Osteoblast (primary cell): ENCODE results near the gene THTPA. TPM values are rescaled to one million over a fixed set of nuclear protein-coding genes. Genes with fewer than 3 reads are reported as not detected.

Source experiments
- DNase-seq: peaks from one replicate; pipeline ENCODE4 v3.0.0; 2011; ENCODE audit warnings: low spot score, mixed read lengths; ENCODE audit not compliant: insufficient read length; ENCODE audit errors: missing footprints
- H2AFZ ChIP-seq: 2 replicates; pipeline ENCODE4 v1.6.0; 2011; ENCODE audit warnings: mild to moderate bottlenecking, low read length
- H3K27ac ChIP-seq: 2 replicates; pipeline ENCODE4 v1.5.1; 2011; ENCODE audit warnings: mild to moderate bottlenecking, low read depth, low read length, moderate library complexity
- H3K27me3 ChIP-seq: 2 replicates; pipeline ENCODE4 v1.6.0; 2012; ENCODE audit warnings: mild to moderate bottlenecking, control low read depth, inconsistent platforms, low read length, moderate library complexity; ENCODE audit not compliant: insufficient read depth
- H3K36me3 ChIP-seq: 2 replicates; pipeline ENCODE4 v1.5.1; 2011; ENCODE audit warnings: mild to moderate bottlenecking, low read length, control low read depth, moderate library complexity; ENCODE audit not compliant: insufficient read depth
- H3K4me1 ChIP-seq: 2 replicates; pipeline ENCODE4 v1.5.1; 2011; ENCODE audit warnings: mild to moderate bottlenecking, low read length, control low read depth, moderate library complexity; ENCODE audit not compliant: insufficient read depth
- H3K4me2 ChIP-seq: 2 replicates; pipeline ENCODE4 v1.6.0; 2011; ENCODE audit warnings: mild to moderate bottlenecking, low read length; ENCODE audit not compliant: insufficient read depth
- H3K4me3 ChIP-seq: fragments of 200-600 bp; sonication (generic); 3 replicates; pipeline ENCODE4 v1.5.1; 2012; ENCODE audit warnings: mild to moderate bottlenecking, low read length, inconsistent platforms; ENCODE audit not compliant: insufficient read depth
- H3K79me2 ChIP-seq: 2 replicates; pipeline ENCODE4 v1.6.0; 2012; ENCODE audit warnings: mild to moderate bottlenecking, low read length, control low read depth, inconsistent platforms; ENCODE audit not compliant: insufficient read depth
- H3K9me3 ChIP-seq: 2 replicates; pipeline ENCODE4 v1.5.1; 2011; ENCODE audit warnings: low read depth, low read length, control low read depth
- H4K20me1 ChIP-seq: 2 replicates; pipeline ENCODE4 v1.6.0; 2012; ENCODE audit warnings: mild to moderate bottlenecking, low read length, control low read depth; ENCODE audit not compliant: insufficient read depth
- total RNA-seq: library from RNA; depleted of rRNA; stranded (reverse); fragments of >200 nt; gene quantifications from 2 replicates; pipeline ENCODE4 v1.2.3, GENCODE V29; 2012
- TF ChIP-seq, protein P1 (sequence below): IDR thresholded peaks from 2 replicates; pipeline ENCODE4 v1.5.1; 2011; ENCODE audit warnings: mild to moderate bottlenecking, low read depth, low read length, moderate library complexity; ENCODE audit errors: extremely low read depth

THTPA gene
- total RNA-seq, 1 donor, result 27.5 TPM

DNA sequence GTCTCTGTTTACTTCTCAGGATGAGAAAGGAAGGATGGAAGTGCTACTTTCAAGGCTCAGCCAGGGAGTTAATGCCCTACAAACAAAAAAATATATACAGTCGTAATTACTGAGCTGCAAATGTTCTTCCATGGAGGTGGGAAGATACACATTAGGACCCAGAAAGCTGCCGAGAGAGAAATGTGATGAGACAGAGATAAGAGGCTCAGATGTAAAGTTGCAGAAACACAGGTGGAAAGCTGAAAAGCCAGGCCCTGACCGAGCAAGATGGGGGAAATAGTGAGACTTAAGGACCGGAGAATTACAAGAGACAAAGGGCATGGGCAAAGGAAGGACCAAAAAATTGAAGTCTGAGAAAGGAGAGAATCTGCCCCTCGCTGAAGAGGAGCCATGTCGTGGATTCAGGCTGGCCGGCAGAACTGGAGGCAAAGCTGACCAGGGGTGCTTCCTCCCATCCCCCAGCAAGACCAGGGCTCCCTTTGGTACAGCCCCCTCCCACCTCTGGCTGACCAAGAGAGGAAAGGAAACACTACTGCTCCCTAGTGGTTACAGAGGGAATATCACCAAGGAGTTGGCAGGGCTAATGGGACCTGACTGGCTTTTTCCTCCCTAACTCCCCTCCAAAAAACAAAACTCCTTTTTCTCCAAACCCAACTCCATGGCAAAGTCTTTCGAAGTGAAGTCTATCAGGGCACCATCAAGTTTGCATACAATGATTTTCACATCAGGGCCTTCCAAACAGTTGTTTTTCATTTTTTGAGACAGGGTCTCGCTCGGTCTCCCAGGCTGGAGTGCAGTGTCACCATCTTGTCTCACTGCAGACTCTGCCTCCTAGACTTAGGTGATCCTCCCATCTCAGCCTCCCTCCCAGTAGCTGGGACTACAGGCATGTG lies 16.6 kb upstream of the THTPA start:
- Histone ChIP-seq H4K20me1 (no peaks in the 10 kb centered on the region), H3K9me3 (no peaks in the 10 kb centered on the region), H2AFZ (peak overlapping the region; percentile 73), H3K79me2 (no peaks in the 10 kb centered on the region), H3K27ac (no peak overlapping the region), H3K27me3 (no peaks in the 10 kb centered on the region), H3K4me2 (no peak overlapping the region), H3K4me1 (peaks cover 12% of the 10 kb centered on the region), H3K36me3 (peaks cover 5% of the 10 kb centered on the region), H3K4me3 (no peak overlapping the region)
- DNase-seq, result peak; percentile 90
- TF ChIP-seq, protein P1, sequence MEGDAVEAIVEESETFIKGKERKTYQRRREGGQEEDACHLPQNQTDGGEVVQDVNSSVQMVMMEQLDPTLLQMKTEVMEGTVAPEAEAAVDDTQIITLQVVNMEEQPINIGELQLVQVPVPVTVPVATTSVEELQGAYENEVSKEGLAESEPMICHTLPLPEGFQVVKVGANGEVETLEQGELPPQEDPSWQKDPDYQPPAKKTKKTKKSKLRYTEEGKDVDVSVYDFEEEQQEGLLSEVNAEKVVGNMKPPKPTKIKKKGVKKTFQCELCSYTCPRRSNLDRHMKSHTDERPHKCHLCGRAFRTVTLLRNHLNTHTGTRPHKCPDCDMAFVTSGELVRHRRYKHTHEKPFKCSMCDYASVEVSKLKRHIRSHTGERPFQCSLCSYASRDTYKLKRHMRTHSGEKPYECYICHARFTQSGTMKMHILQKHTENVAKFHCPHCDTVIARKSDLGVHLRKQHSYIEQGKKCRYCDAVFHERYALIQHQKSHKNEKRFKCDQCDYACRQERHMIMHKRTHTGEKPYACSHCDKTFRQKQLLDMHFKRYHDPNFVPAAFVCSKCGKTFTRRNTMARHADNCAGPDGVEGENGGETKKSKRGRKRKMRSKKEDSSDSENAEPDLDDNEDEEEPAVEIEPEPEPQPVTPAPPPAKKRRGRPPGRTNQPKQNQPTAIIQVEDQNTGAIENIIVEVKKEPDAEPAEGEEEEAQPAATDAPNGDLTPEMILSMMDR, result peak; percentile 69

DNA sequence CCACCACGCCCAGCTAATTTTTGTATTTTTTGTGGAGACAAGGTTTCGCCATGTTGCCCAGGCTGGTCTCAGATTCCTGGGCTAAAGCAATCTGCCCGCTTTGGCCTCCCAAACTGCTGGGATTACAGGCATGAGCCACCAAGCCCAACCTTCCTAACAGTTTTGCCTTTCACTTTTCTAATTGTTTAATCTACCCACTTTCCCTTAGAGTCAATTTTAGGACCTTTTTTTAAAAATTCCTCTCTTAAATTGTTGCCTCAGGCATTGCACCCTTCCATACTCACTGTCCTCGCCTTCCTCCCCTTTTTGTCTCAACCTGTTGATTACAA lies 16.0 kb upstream of the THTPA start:
- TF ChIP-seq, protein P1, result no peak
- Histone ChIP-seq H3K4me2 (no peak overlapping the region), H3K9me3 (no peaks in the 10 kb centered on the region), H3K4me1 (peaks cover 17% of the 10 kb centered on the region), H4K20me1 (no peaks in the 10 kb centered on the region), H3K4me3 (no peak overlapping the region), H3K27me3 (no peaks in the 10 kb centered on the region), H2AFZ (no peak overlapping the region), H3K36me3 (peaks cover 5% of the 10 kb centered on the region), H3K79me2 (no peaks in the 10 kb centered on the region), H3K27ac (no peak overlapping the region)
- no peak for DNase-seq

DNA sequence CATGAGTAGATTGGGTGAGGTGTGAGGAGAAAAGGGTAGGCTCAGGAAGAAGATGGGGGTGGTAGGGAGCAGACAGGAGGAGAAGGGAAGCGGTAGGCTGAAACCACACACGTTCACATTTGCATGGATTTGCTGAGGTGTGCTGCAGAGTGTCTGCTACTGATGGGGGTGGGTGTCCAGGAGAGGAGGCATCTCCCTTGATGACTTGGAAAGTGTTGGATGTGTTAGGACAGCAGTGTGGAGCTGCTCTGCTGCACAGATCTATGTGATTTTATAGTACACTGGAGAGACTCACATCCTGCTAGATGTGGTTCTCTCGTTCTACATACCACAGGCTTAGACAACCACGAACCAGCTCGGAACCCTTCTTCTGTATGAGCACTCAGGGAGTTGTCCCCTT lies 13.8 kb upstream of the THTPA start:
- Histone ChIP-seq H3K36me3 (peaks cover 5% of the 10 kb centered on the region), H3K27me3 (no peaks in the 10 kb centered on the region), H3K4me2 (no peak overlapping the region), H4K20me1 (no peaks in the 10 kb centered on the region), H3K9me3 (no peaks in the 10 kb centered on the region), H3K4me1 (peaks cover 20% of the 10 kb centered on the region), H2AFZ (no peak overlapping the region), H3K79me2 (no peaks in the 10 kb centered on the region), H3K4me3 (no peak overlapping the region), H3K27ac (no peak overlapping the region)
- TF ChIP-seq, protein P1, result no peak
- DNase-seq, result no peak

DNA sequence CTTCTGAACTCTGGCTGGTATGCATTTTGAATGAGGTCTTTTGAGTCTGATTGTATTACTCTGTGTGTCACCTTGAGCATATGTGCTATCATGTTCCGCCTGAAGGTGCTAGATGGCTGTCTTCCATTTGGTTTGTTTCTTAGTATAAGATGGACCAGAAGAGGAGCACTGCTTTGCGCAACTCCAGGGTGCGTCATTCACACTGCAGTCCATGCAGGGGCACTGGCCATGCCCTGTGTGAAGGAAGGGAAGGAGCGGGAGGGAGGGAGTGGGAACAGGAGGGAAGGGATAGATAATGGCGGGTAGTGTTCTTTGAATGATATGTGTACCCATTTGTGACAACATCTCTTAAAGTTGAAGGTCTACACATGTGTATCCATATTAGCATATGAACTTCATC lies 12.7 kb upstream of the THTPA start:
- no peak overlapping the region for H2AFZ ChIP-seq
- H3K27me3 ChIP-seq, result no peaks in the 10 kb centered on the region
- no peak overlapping the region for H3K4me3 ChIP-seq
- TF ChIP-seq, protein P1, result no peak
- no peak overlapping the region for H3K27ac ChIP-seq
- H3K4me1 ChIP-seq, result peaks cover 30% of the 10 kb centered on the region
- no peaks in the 10 kb centered on the region for H4K20me1 ChIP-seq
- peaks cover 5% of the 10 kb centered on the region for H3K36me3 ChIP-seq
- no peaks in the 10 kb centered on the region for H3K79me2 ChIP-seq
- no peaks in the 10 kb centered on the region for H3K9me3 ChIP-seq
- no peak overlapping the region for H3K4me2 ChIP-seq
- DNase-seq, result peak; percentile 18
